CD4-positive, alpha-beta T cell treated with Interleukin-10 for 1 hour (primary cell): ENCODE data around the gene WDR20.
"Not testable (repeated sequence)": the region's sequence is repeated elsewhere in the genome, so short reads cannot be mapped to it uniquely, and the experiment has no call there.

Experiments used
- DNase-seq: peaks from one replicate; pipeline ENCODE4 v3.0.0-alpha.2; 2020

Gene WDR20

DNA sequence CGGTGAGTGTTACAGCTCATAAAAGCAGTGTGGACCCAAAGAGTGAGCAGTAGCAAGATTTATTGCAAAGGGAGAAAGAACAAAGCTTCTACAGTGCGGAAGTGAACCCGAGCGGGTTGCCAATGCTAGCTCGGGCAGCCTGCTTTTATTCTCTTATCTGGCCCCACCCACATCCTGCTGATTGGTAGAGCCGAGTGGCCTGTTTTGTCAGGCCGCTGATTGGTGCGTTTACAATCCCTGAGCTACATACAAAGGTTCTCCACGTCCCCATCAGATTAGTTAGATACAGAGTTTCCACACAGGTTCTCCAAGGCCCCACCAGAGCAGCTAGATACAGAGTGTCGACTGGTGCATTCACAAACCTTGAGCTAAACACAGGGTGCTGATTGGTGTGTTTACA lies 5.0 kb upstream of the WDR20 start:
- not testable (repeated sequence) for DNase-seq

DNA sequence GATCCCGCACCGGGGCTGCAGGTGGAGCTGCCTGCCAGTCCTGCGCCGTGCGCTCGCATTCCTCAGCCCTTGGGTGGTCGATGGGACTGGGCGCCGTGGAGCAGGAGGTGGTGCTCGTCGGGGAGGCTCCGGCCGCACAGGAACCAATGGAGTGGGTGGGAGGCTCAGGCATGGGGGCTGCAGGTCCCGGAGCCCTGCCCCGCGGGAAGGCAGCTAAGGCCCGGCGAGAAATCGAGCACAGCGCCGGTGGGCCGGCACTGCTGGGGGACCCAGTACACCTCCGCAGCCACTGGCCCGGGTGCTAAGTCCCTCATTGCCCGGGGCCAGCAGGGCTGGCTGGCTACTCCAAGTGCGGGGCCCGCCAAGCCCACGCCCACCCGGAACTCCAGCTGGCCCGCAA lies 4.2 kb upstream of the WDR20 start:
- not testable (repeated sequence) for DNase-seq

DNA sequence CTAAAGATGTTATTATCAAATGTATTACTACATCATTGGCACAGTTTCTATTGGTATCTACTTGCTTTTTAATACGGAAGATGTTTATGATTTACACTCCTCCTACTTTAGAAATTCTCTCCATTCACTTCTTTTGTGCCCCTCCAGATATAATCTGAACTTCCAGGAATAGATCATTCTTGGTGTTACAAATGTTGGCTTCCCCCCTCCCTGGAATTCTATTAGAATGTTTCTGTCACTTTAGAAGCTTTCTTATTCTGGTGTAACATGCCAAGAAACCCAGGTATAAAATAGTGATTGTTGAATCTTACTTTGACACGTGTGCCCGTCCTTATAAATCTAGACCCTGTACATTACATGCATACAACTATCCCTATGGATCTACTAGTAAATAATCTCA lies 1.2 kb upstream of the WDR20 start:
- DNase-seq, result no peak

DNA sequence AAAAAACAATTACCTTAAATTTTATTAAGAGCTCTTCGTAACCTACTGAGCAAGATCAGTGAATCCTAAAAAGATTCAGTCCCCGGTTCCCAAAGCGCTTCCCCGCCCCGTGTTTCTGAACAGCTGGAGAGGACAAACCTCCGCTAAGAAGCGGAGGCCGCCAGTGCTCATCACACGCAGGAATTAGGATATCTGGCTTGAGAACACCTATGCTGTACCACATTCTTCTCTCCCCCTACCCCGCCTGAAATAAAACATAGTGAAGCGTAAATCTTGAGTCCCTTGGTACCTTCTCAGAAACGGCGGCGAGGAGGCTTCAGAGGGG lies 774 bp upstream of the WDR20 start:
- no peak for DNase-seq

DNA sequence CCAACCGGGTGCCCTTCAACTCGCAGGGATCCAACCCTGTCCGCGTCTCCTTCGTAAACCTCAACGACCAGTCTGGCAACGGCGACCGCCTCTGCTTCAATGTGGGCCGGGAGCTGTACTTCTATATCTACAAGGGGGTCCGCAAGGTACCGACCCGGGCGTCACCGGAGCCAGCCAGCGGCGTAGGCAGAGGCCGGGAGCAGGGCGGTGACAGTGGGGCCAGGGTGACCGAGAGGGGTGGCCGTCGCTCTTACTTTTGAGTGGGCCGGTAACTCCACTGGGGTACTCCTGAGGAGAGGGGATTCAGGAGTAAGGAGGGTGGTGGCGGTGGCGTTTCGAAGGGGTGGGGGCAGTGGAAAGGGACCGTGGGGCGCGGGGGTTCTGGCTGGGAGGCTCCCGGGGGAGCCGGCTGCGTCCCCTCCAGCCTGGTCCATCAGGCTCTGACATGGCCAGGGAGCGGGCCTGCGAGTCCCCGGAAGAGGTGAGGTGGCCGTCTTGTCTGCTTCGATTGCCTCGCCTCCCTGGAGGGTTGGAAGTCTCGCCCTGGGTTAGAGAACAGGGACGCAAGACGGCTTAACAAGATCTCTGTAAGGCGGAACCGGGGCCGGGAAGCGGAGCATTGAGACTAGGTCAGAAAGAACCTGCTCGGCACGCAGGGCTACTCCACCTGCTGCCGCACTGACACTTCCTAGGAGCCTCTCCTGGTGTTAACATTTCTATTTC lies 491 bp downstream of the WDR20 start:
- peak; percentile 28 for DNase-seq

DNA sequence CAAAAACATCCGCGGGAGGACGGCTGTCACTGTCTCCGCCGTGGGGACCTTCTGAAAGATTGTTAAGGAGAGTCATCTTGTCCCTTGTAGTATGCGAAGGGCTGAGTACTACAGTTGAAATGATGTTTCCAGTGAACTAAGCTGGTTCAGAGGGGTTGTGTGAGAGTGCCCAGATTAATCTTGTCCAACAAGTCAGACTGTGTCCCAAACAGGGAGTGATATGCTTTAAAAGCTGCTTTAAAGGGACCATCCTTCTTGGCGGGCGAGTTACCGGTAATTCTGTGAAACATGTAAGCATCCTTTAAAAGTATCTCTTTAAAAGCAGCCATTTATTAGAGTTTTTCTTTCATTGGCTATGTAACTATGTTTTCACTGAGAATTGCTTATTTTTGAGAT lies 1.1 kb downstream of the WDR20 start:
- no peak for DNase-seq

DNA sequence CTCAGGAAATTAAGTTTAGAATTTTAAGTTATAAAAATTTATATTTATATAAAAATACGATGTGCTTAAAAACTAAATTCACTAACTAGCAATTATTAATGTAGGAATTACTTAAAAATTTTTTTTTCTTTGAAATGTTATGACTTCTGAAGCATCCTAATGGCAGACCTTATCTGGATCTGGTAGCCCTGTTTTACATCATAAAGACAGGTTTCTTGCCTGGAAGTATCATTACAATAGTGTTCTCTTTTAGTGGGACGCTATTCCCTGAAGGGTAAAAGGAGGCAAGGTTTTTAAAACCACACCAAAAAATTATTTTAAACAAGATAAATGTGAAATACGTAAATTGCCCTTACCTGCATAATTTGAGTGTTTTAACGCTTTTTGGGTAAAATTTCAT lies 2.1 kb downstream of the WDR20 start:
- no peak for DNase-seq

DNA sequence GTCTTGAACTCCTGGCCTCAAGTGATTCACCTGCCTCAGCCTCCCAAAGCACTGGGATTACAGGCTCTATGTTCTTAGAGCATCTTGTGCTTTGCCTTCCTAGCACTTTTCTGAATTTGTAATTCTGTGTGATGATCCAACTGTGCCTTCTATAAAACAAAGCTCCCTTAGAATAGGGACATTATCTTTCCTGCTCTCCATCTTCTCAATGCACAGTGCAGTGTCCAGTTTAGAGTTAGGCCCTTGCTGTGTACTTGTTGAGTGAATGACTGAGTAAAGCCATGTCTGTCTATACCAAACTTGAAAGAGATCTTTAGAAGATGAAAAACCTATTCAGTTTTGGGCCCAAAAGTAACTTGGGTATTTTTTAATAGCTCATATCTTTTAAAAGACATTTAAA lies 5.2 kb downstream of the WDR20 start:
- DNase-seq, result no peak

DNA sequence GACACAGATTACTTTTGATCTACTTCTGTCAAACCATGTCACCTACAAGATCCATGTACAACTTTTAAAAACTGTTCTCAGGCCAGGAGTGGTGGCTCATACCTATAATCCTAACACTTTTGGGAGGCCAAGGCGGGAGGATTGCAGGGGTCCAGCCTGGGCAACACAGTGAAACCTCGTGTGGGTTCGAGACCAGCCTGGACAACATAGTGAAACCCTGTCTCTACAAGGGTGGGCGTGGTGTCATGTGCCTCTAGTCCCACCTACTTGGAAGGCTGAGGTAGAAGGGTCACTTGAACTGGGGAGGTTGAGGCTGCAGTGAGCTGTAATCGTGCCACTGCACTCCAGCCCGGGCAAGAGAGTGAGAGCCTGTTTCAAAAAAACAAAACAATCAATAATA lies 5.7 kb downstream of the WDR20 start:
- no peak for DNase-seq

DNA sequence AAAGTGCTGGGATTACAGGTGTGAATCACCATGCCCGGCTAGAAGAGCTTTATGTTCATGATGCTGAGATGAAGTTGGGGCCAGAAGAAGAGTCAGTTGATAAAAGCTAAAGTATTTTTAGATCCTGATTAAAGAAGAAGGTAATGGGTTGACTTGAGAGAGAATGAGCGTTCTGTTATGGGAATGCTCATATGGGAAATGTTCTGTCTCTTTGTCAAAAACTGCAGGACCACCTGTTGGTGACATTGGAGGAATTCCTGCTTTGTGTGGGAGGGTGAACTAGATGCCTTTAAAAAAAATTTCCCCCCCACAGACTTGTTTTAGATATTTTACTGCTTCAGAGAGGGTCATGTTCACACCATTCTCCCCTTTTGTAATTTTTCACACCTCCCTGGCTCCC lies 6.7 kb downstream of the WDR20 start:
- no peak for DNase-seq

DNA sequence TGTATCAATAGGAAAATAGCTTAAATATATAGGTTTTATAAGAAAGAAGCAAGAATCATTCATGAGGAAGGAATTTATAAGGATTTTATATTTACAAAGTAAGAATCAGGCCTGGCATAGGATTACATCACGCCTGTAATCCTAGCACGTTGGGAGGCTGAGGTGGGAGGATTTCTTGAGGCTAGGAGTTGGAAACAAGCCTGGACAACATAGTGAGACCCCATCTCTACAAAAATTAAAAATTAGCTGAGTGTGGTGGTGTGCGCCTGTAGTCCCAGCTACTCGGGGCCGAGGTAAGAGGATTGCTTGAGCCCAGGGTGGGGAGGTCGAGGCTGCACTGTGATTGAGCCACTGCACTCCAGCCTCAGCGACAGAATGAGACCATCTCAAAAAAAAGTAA lies 10.4 kb downstream of the WDR20 start:
- DNase-seq, result no peak

DNA sequence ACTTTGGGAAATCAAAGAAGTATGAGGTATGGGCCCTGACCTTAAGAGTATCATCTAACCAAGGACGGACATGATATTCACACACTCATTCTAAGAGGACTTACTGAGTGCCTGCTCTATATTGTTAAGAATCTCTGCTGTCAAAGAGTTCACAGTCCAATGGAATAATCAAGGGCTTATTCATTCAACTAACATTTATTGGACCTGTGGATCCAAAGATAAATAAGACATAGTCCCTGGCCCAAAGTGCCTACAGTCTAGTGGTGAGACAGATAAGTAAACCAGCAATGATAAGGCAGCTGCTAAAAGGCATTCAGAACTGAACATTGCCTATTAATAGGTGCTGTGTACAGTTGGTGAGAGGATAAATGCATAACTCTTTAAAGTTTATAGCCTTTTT lies 11.0 kb downstream of the WDR20 start:
- DNase-seq, result no peak

DNA sequence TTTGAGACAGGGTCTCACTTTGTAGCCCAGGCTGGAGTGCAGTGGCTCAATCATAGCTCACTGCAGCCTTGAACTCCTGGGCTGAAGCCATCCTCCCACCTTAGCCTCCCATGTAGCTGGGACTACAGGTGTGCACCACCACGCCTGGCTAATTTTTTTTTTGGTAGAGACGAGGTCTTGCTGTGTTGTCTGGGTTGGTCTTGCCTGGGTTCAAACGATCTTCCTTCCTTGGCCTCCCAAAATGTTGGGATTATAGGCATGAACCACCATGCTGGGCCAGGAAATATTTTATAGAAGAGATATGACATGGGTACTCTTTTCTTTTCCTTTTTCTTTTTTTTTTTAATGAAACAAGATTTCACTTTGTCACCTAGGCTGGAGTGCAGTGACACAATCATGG lies 11.7 kb downstream of the WDR20 start:
- not testable (repeated sequence) for DNase-seq

DNA sequence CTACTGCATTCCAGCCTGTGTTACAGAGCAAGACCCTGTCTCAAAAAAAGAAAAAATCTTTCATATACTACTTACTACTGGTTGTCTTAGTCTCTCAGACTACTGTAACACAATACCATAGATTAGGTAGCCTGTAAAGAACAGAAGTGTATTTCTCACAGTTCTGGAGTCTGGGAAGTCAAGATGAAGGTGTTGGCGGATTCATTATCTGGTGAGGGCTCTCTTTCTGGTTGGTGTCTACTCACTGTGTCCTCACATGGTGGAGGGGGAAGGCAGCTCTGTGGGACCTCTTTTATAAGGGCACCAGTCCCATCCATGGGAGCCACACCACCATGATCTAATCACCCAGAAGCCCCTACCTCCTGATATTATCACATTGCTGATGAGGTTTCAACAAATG lies 14.4 kb downstream of the WDR20 start:
- DNase-seq, result no peak

DNA sequence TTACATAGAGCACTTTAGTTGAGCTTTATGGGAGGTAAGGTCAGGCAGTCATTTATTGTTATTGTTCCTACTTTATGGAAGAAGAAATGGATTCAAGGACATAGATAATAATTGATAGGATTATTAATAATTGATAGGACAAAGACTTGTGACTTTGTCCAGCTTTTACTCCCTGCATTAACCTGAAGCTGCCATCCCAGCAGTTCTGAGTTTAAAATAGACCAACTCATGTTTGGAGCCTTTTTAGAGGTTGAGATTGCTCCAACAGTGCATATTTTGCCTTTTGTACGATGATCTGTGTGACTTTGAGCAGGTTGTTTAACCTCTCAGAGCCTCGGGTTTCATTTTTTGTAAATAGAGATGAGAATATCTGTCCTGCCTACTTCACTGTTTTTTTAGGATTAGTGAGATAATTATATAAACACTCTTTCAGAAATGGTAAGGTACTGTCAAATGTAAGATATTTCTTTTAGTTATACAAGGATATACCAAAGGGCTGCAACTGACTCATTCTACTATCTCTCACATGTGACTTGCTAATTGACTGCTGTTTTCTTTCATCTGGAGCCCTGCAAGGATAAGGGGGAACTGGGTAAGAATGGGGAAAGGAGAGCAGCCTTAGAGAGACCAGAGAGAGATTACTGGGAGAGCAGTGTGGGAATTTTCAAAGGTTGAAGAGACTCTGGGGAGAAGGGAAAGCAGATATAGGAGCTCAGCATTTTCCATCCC lies 15.3 kb downstream of the WDR20 start:
- DNase-seq, result no peak

DNA sequence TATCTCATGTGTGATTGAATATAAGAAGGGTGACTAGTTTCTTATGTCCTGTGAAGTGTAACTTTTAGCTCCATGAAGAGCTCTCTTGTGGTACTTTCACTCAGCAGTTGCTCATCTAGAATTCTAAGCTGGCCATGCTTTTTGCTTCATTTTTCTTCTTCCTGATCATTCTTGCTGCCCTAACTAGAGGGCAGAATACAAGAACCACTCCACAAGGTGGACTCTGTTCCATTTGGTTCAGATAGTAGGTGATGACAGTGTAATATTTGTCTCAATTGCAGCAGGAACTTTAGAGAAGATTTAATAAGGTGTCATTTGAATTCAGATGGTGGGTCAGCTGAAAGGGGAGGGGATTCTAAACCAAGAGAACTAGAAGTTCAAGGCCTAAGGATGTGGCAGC lies 17.6 kb downstream of the WDR20 start:
- no peak for DNase-seq

DNA sequence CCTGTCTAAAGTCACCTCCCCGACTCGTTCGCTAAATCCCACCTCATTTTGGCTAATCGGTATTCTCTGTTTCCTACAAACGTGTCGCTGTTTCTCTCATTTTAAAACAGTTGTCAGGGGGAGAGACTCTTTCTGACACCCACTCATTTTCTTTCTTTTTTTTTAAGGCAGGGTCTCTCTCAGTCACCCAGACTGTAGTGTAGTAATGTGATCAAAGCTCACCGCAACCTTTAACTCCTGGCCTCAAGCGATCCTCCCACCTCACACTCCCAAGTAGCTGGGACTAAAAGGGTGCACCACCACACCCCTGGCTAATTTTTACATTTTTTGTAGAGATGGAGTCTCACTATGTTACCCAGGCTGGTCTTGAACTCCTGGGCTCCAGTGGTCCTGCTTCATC lies 19.1 kb downstream of the WDR20 start:
- DNase-seq, result no peak

DNA sequence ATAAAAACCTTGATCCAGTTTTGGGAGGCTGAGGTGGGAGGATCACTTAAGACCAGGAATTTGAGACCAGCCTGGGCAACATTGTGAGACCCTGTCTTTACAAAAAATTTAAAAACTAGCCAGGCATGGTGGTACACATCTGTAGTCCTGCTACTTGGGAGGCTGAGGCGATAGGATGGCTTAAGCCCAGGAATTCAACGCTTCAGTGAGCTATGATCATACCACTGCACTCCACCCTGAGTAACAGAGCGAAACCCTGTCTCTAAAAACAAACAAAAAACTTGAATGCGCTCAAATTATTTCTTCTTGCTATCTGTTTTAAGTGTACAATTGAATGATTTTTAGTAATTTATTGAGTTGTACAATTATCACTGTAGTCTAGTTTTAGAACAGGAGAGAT lies 20.1 kb downstream of the WDR20 start:
- no peak for DNase-seq

DNA sequence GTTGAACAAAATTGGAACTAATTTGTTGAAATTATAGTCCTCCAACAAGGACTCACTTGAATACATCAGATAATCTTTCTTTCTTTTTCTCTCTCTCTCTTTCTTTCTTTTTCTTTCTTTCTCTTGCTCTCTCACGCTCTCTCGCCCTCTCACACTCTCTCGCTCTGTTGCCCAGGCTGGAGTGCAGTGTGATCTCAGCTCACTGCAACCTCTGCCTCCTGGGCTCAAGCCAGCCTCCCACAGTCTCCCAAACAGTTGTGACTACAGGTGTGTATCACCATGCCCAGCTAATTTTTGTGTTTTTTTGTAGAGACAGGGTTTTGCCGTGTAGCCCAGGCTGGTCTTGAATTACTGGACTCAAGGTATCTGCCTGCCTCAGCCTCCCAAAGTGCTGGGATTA lies 22.8 kb downstream of the WDR20 start:
- no peak for DNase-seq

DNA sequence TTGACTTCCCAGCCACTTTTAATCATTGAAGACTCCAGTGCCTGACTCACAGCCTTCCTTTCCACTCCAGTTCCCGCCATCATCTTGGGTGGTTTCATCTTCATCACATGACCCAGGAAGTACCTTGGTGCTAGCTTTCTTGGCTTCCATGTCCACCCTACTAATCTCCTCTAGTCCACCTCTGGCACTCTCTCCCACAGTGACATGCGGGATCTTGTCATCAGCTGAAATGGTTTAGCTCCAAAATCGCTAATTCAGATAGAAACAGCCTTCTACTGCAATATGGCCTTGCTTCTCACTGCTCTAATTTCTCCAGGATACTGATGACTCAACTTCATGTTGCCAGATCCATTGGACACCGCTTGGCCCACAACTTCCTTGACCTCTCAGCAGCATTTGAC lies 24.5 kb downstream of the WDR20 start:
- DNase-seq, result no peak

DNA sequence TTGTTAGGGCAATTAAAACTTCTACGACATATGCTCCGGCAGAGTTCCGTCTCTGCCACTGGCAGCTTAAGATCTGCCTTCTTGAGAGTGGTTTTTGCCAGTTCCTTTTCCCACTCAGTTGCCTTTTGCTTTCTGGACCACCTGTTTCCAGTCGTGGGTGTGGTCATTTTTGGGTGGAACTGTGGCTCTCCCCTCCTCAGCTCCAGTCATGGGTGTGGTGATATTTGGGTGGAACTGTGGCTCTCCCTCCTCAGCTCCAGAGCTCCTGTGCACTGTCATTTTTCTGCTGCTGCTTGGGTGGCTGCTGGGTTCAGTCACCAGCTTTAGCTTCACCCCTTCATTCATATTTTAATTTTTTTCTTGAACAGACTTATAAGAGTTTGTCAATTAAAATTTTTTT lies 25.3 kb downstream of the WDR20 start:
- no peak for DNase-seq

DNA sequence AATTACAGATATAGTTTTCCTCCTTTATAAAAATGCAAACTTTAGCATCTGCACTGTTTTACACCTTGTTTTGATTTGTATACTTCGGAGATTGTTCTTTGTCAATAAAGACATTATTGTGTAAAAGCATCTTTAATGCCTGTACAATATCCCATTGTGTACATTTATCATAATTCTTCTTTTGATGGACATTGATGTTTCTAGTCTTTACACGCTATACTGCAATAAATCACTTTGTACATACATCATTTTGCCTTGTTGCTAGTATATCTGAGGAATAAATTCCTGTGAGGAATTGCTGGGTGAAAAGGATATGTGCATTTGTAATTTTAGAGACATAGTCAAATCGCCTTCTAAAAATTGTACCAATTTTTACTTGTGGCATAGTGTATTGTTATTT lies 30.4 kb downstream of the WDR20 start:
- no peak for DNase-seq

DNA sequence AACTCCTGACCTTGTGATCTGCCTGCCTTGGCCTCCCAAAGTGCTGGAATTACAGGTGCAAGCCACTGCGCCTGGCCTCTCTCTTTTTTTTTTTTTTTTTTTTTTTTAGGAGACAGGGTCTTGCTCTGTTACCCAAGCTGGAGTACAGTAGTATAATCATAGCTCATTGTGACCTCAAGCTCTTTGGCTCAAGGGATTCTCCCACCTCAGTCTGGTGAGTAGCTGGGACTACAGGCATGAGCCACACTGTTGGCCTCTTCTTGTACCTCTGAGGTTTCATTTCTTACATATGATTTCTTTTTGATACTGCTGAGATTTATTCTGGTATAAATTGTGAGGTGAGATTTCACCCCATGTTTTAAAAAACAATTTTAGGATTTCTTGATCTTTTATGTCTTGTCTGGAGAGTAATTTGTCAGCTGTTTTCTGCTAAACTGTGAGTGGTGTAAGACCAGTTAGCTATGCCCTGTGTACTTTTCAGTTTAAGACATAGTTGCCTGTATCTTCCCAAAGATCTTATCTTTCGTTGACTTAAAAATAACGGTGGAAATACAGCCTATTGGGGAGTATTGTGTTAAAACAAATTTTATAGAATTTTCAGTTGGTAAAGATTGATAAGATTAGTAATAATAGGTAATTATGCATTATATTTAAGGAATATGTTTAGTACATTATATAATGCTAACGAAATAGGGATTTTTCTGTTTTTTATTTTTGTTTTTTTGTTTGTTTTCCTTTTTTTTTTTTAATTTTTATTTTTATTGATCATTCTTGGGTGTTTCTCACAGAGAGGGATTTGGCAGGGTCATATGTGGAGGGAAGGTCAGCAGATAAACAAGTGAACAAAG lies 31.7 kb downstream of the WDR20 start:
- DNase-seq, result no peak

DNA sequence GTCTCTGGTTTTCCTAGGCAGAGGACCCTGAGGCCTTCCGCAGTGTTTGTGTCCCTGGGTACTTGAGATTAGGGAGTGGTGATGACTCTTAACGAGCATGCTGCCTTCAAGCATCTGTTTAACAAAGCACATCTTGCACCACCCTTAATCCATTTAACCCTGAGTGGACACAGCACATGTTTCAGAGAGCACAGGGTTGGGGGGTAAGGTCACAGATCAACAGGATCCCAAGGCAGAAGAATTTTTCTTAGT lies 32.2 kb downstream of the WDR20 start:
- not testable (repeated sequence) for DNase-seq
